ACC112 (cell line): ENCODE measurements around the gene KANK3.
"Not testable (repeated sequence)": the region's sequence is repeated elsewhere in the genome, so short reads cannot be mapped to it uniquely, and the experiment has no call there.

Experiments used
- H2AFZ ChIP-seq: fragments of 200-600 bp; sonication (generic); one replicate; pipeline ENCODE4 v1.6.0; 2017; ENCODE audit warnings: antibody characterized with exemption, low read length; ENCODE audit not compliant: unreplicated experiment
- H3K27ac ChIP-seq: fragments of 200-600 bp; sonication (generic); 2 replicates; pipeline ENCODE4 v1.5.1; 2014; ENCODE audit warnings: low read depth, mild to moderate bottlenecking, antibody characterized with exemption, low read length, moderate library complexity
- H3K27me3 ChIP-seq: fragments of 200-600 bp; sonication (generic); 2 replicates; pipeline ENCODE4 v1.6.1; 2014; ENCODE audit warnings: mild to moderate bottlenecking, antibody characterized with exemption, low read length, moderate library complexity, mixed read lengths; ENCODE audit not compliant: insufficient read depth
- H3K36me3 ChIP-seq: fragments of 200-600 bp; sonication (generic); 2 replicates; pipeline ENCODE4 v1.6.1; 2016; ENCODE audit warnings: mild to moderate bottlenecking, antibody characterized with exemption, low read length, moderate library complexity, mixed read lengths; ENCODE audit not compliant: insufficient read depth
- H3K4me1 ChIP-seq: fragments of 200-600 bp; sonication (generic); one replicate; pipeline ENCODE4 v1.6.1; 2016; ENCODE audit warnings: low read length, mixed read lengths; ENCODE audit not compliant: insufficient read depth, unreplicated experiment, control insufficient read depth
- H3K4me3 ChIP-seq: fragments of 200-600 bp; sonication (generic); 2 replicates; pipeline ENCODE4 v1.5.1; 2014; ENCODE audit warnings: mild to moderate bottlenecking, low read depth, low read length
- H3K79me2 ChIP-seq: fragments of 200-600 bp; sonication (generic); one replicate; pipeline ENCODE4 v1.6.0; 2016; ENCODE audit warnings: low read length; ENCODE audit not compliant: control insufficient read depth, unreplicated experiment, insufficient read depth

Gene KANK3

DNA sequence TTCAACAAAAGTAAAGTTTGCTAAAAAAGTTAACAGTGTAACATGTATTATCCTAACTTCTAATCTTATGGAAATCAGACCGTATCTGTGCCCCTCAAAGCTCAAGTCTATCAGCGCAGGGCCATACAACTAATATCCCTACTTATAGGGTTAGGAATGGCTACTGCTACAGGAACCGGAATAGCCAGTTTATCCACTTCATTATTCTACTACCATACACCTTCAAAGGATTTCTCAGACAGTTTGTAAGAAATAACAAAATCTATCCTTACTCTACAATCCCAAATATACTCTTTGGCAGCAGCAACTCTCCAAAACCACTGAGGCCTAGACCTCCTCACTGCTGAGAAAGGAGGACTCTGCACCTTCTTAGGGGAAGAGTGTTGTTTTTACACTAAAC lies 42.5 kb upstream of the KANK3 start:
- H3K27ac ChIP-seq, H3K4me1 ChIP-seq, H3K27me3 ChIP-seq, H2AFZ ChIP-seq, H3K4me3 ChIP-seq, H3K79me2 ChIP-seq, H3K36me3 ChIP-seq: not testable (repeated sequence)

- H3K4me3 ChIP-seq, H3K4me1 ChIP-seq, H3K27me3 ChIP-seq, H3K27ac ChIP-seq, H3K79me2 ChIP-seq, H3K36me3 ChIP-seq, H2AFZ ChIP-seq: not testable (repeated sequence)
Observed at GRCh38 chr19:8385103-8385502, 42.0 kb upstream of the KANK3 start.

GRCh38 chr19:8384569-8384968 lies 41.5 kb upstream of the KANK3 start:
- not testable (repeated sequence) for H3K27me3 ChIP-seq, H3K4me3 ChIP-seq, H3K4me1 ChIP-seq, H3K36me3 ChIP-seq, H2AFZ ChIP-seq, H3K27ac ChIP-seq, H3K79me2 ChIP-seq

DNA sequence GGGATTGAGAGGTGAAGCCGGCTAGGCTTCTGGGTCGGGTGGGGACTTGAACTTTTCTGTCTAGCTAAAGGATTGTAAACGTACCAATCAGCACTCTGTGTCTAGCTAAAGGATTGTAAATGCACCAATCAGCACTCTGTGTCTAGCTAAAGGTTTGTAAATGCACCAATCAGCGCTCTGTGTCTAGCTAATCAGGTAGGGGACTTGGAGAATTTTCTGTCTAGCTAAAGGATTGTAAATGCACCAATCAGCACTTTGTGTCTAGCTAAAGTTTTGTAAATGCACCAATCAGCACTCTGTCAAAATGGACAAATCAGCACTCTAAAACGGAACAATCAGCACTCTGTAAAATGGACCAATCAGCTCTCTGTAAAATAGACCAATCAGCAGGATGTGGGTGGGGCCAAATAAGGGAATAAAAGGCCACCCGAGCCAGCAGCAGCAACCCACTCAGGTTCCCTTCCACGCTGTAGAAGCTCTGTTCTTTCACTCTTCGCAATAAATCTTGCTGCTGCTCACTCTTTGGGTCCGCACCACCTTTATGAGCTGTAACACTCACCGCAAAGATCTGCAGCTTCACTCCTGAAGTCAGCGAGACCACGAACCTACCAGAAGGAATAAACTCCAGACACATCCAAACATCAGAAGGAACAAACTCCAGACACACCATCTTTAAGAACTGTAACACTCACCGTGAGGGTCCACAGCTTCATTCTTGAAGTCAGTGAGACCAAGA lies 36.3 kb upstream of the KANK3 start:
- H3K4me3 ChIP-seq, result not testable (repeated sequence)

GRCh38 chr19:8377598-8377997 lies 34.5 kb upstream of the KANK3 start:
- H3K27me3 ChIP-seq, result no peaks in the 10 kb centered on the region
- H3K27ac ChIP-seq, result no peak overlapping the region
- no peaks in the 10 kb centered on the region for H3K4me1 ChIP-seq
- H3K36me3 ChIP-seq, result peaks cover 10% of the 10 kb centered on the region; the same call in 1 of the 2 replicates
- H3K4me3 ChIP-seq, result no peak overlapping the region
- no peaks in the 10 kb centered on the region for H3K79me2 ChIP-seq
- no peak overlapping the region for H2AFZ ChIP-seq

More for the DNA sequence above, 36.3 kb upstream of the KANK3 start:
- not testable (repeated sequence) for H3K36me3 ChIP-seq, H2AFZ ChIP-seq, H3K4me1 ChIP-seq, H3K27me3 ChIP-seq, H3K79me2 ChIP-seq, H3K27ac ChIP-seq

DNA sequence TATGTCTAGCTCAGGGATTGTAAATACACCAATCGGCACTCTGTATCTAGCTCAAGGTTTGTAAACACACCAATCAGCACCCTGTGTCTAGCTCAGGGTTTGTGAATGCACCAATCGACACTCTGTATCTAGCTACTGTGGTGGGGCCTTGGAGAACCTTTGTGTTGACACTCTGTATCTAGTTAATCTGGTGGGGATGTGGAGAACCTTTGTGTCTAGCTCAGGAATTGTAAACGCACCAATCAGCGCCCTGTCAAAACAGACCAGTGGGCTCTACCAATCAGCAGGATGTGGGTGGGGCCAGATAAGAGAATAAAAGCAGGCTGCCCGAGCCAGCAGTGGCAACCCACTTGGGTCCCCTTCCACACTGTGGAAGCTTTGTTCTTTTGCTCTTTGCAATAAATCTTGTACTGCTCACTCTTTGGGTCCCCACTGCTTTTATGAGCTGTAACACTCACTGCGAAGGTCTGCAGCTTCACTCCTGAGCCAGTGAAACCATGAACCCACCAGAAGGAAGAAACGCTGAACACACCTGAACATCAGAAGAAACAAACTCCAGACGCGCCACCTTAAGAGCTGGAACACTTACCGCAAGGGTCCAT lies 33.4 kb upstream of the KANK3 start:
- H3K36me3 ChIP-seq, result peaks cover 10% of the 10 kb centered on the region; the same call in 1 of the 2 replicates
- H2AFZ ChIP-seq, H3K27me3 ChIP-seq, H3K27ac ChIP-seq, H3K4me3 ChIP-seq, H3K79me2 ChIP-seq, H3K4me1 ChIP-seq: not testable (repeated sequence)

GRCh38 chr19:8375766-8376165 lies 32.7 kb upstream of the KANK3 start:
- not testable (repeated sequence) for H3K4me3 ChIP-seq, H3K27ac ChIP-seq, H2AFZ ChIP-seq, H3K4me1 ChIP-seq, H3K27me3 ChIP-seq, H3K79me2 ChIP-seq
- peaks cover 10% of the 10 kb centered on the region; the same call in 1 of the 2 replicates for H3K36me3 ChIP-seq

DNA sequence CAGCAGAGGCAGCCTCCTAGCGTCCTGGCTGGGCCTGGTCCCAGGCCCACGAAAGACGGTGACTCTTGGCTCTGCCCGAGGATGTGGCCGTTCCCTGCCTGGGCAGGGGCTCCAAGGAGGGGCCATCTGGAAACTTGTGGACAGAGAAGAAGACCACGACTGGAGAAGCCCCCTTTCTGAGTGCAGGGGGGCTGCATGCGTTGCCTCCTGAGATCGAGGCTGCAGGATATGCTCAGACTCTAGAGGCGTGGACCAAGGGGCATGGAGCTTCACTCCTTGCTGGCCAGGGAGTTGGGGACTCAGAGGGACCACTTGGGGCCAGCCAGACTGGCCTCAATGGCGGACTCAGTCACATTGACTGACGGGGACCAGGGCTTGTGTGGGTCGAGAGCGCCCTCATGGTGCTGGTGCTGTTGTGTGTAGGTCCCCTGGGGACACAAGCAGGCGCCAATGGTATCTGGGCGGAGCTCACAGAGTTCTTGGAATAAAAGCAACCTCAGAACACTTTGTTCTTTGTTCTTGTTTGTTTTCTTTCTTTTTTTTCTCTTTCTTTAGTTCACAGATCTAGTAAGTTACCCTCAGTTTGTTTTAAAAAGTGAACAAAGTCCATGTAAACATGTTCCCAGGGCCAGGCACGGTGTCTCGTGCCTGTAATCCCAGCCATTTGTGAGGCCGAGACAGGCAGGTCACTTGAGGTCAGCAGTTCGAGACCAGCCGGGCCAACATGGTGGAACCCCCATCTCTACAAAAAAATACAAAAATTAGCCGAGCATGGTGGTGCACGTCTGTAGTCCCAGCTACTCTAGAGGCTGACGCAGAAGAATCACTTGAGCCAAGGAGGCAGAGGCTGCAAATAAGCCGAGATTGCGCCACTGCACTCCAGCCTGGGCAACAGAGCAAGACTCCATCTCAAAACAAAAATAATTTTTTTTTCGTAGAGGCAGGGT lies 31.1 kb upstream of the KANK3 start:
- H3K4me3 ChIP-seq, result no peak overlapping the region
- H3K79me2 ChIP-seq, result no peaks in the 10 kb centered on the region
- H3K27ac ChIP-seq, result peak overlapping the region; percentile 53
- no peaks in the 10 kb centered on the region for H3K4me1 ChIP-seq
- H2AFZ ChIP-seq, result no peak overlapping the region
- H3K27me3 ChIP-seq, result no peaks in the 10 kb centered on the region
- peaks cover 10% of the 10 kb centered on the region; the same call in 1 of the 2 replicates for H3K36me3 ChIP-seq

- Histone ChIP-seq H3K4me3 (no peak overlapping the region), H3K27ac (peak overlapping the region; percentile 23; the same call in 1 of the 2 replicates), H3K27me3 (no peaks in the 10 kb centered on the region), H2AFZ (no peak overlapping the region), H3K36me3 (peaks cover 10% of the 10 kb centered on the region; the same call in 1 of the 2 replicates), H3K79me2 (peaks cover 3% of the 10 kb centered on the region), H3K4me1 (peaks cover 19% of the 10 kb centered on the region)
Observed at GRCh38 chr19:8371011-8371804, 28.1 kb upstream of the KANK3 start.
